HEK293T (cell line): Measurements from ENCODE around the gene SOCS2.
"Not testable (repeated sequence)": the region's sequence is repeated elsewhere in the genome, so short reads cannot be mapped to it uniquely, and the experiment has no call there.

ENCODE experiments used
- BHLHE40 ChIP-seq: fragments of 450-650 bp; IDR thresholded peaks from 2 replicates; pipeline ENCODE4 v1.6.1; 2016; ENCODE audit warnings: mild to moderate bottlenecking, moderate library complexity, borderline replicate concordance
- CTBP1 ChIP-seq: fragments of 450-650 bp; IDR thresholded peaks from 2 replicates; pipeline ENCODE4 v1.6.1; 2016; ENCODE audit warnings: borderline replicate concordance
- ELF4 ChIP-seq: fragments of 450-650 bp; IDR thresholded peaks from 2 replicates; pipeline ENCODE4 v1.6.1; 2017; ENCODE audit warnings: antibody characterized with exemption
- FOXA1 ChIP-seq: fragments of 450-650 bp; IDR thresholded peaks from 2 replicates; pipeline ENCODE4 v1.6.1; 2016; ENCODE audit warnings: mild to moderate bottlenecking
- FOXK2 ChIP-seq: fragments of 450-650 bp; IDR thresholded peaks from 2 replicates; pipeline ENCODE4 v1.6.1; 2016; ENCODE audit warnings: mild to moderate bottlenecking
- FOXM1 ChIP-seq: fragments of 450-650 bp; IDR thresholded peaks from 2 replicates; pipeline ENCODE4 v1.6.1; 2017; ENCODE audit warnings: mild to moderate bottlenecking, borderline replicate concordance
- SP1 ChIP-seq: fragments of 450-650 bp; IDR thresholded peaks from 2 replicates; pipeline ENCODE4 v1.6.1; 2017
- SUZ12 ChIP-seq: fragments of 450-650 bp; IDR thresholded peaks from 2 replicates; pipeline ENCODE4 v1.6.1; 2016; ENCODE audit warnings: mild to moderate bottlenecking
- TF ChIP-seq, protein P1 (sequence below): fragments of 450-650 bp; IDR thresholded peaks from 2 replicates; pipeline ENCODE4 v1.6.1; 2016

DNA sequence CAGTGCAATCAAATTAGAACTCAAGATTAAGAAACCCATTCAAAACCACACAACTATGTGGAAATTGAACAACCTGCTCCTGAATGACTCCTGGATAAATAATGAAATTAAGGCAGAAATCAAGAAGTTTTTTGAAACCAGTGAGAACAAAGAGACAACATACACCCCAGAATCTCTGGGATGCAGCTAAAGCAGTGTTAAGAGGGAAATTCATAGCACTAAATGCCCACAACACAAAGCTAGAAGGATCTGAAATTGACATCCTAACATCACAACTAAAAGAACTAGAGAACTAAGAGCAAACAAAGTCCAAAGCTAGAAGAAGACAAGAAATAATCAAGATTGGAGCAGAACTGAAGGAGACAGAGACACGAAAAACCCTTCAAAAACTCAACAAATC, 13.8 kb upstream of the SOCS2 start:
- not testable (repeated sequence) for TF ChIP-seq FOXK2, SUZ12, BHLHE40, ELF4, SP1, FOXA1, FOXM1, CTBP1
- TF ChIP-seq, protein P1, sequence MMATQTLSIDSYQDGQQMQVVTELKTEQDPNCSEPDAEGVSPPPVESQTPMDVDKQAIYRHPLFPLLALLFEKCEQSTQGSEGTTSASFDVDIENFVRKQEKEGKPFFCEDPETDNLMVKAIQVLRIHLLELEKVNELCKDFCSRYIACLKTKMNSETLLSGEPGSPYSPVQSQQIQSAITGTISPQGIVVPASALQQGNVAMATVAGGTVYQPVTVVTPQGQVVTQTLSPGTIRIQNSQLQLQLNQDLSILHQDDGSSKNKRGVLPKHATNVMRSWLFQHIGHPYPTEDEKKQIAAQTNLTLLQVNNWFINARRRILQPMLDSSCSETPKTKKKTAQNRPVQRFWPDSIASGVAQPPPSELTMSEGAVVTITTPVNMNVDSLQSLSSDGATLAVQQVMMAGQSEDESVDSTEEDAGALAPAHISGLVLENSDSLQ = not testable (repeated sequence)
